Left ventricle myocardium inferior (tissue), 1 donor: Measurements from ENCODE around the gene PPP2R5B. TPM values are rescaled to one million over a fixed set of nuclear protein-coding genes. Genes with fewer than 3 reads are reported as not detected.
"Not testable (repeated sequence)": the region's sequence is repeated elsewhere in the genome, so short reads cannot be mapped to it uniquely, and the experiment has no call there.

Experiments used
- DNase-seq: peaks from one replicate; pipeline ENCODE4 v3.0.0-alpha.2; 2020
- H3K27ac ChIP-seq: fragments of 200-600 bp; replicated peaks from 2 replicates; pipeline ENCODE4 v1.8.0; 2021
- H3K27me3 ChIP-seq: fragments of 200-600 bp; 2 replicates; pipeline ENCODE4 v1.8.0; 2021; ENCODE audit warnings: low read depth
- H3K36me3 ChIP-seq: fragments of 200-600 bp; 2 replicates; pipeline ENCODE4 v1.8.0; 2021
- H3K4me1 ChIP-seq: fragments of 200-600 bp; 2 replicates; pipeline ENCODE4 v1.8.0; 2021
- H3K4me3 ChIP-seq: fragments of 200-600 bp; 2 replicates; pipeline ENCODE4 v1.8.0; 2021; ENCODE audit warnings: mild to moderate bottlenecking, moderate library complexity
- H3K9me3 ChIP-seq: fragments of 200-600 bp; replicated peaks from 2 replicates; pipeline ENCODE4 v1.8.0; 2021
- CTCF ChIP-seq: fragments of 200-600 bp; IDR thresholded peaks from 2 replicates; pipeline ENCODE4 v1.8.0; 2021; ENCODE audit warnings: antibody characterized with exemption, mild to moderate bottlenecking, borderline replicate concordance
- intact Hi-C: fragments of 100-400 bp; cut with micrococcal nuclease; formaldehyde crosslinking; loops from one replicate; pipeline ENCODE4 v1.11.0; 2022
- microRNA-seq: library from miRNA; unstranded; fragments of <30 nt; microRNA quantifications from one replicate; pipeline ENCODE4 v1.2.0, GENCODE V29; 2020
- total RNA-seq: library from RNA; stranded (reverse); fragmentation: NEBNext Ultra II Directional; extraction: Animal tissue kit (Norgen Biotek cat#: 25700); gene quantifications from one replicate; pipeline ENCODE4 v1.2.1, GENCODE V29; 2021
- donor health status: DM: no; HTN: yes; CAD: no; lungs with severe emphysema.

The PPP2R5B gene
- total RNA-seq, 1 donor from 2014 or later: 22.5 TPM

DNA sequence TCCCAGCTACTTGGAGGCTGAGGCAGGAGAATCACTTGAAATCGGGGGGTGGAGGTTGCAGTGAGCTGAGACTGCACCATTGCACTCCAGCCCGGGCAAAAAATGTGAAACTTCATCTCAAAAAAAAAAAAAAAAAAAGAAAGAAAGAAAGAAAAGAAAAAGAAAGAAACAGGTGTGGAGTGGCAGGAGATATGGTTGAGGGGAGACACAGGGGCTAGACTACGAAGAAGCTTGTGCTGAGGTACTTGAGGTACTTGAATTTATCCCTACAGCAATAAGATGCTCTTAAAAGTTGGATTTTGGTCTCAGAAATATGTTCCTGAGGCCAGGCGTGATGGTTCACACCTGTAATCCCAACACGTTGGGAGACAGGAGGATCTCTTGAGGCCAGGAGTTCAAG is 49.6 kb downstream of the PPP2R5B start:
- Histone ChIP-seq H3K4me3 (no peak overlapping the region), H3K9me3 (no peaks in the 10 kb centered on the region), H3K36me3 (no peaks in the 10 kb centered on the region), H3K27ac (no peak overlapping the region), H3K27me3 (peaks cover 14% of the 10 kb centered on the region), H3K4me1 (peaks cover 15% of the 10 kb centered on the region)
- no peak for DNase-seq
- no peak for TF ChIP-seq CTCF
- intact Hi-C loops: no loop called here

GRCh38 chr11:64976651-64977050 is 52.2 kb downstream of the PPP2R5B start:
- DNase-seq: no peak
- intact Hi-C loops: no loop called here

GRCh38 chr11:64983339-64983738 is 58.9 kb downstream of the PPP2R5B start:
- H3K36me3 ChIP-seq: not testable (repeated sequence)

More at GRCh38 chr11:64976651-64977050, 52.2 kb downstream of the PPP2R5B start:
- peaks cover 11% of the 10 kb centered on the region for H3K4me1 ChIP-seq
- no peak for TF ChIP-seq CTCF
- peaks cover 14% of the 10 kb centered on the region for H3K27me3 ChIP-seq
- no peaks in the 10 kb centered on the region for H3K9me3 ChIP-seq
- H3K27ac ChIP-seq: no peak overlapping the region
- H3K4me3 ChIP-seq: no peak overlapping the region
- no peaks in the 10 kb centered on the region for H3K36me3 ChIP-seq

More at GRCh38 chr11:64983339-64983738, 58.9 kb downstream of the PPP2R5B start:
- H3K9me3 ChIP-seq, H3K4me1 ChIP-seq, H3K4me3 ChIP-seq, H3K27me3 ChIP-seq, intact Hi-C loops, DNase-seq, H3K27ac ChIP-seq: not testable (repeated sequence)

Small RNAs within 50 kb of the gene (microRNA-seq; reads per million reads assigned to microRNA genes)
- gene MIR6749: not detected
- gene MIR6750: not detected

Other genes starting within 250 kb of the PPP2R5B start
- 0.71 TPM for gene NRXN2, start 201.5 kb upstream of the PPP2R5B start, total RNA-seq
- 21.1 TPM for gene RASGRP2, start 180.5 kb upstream of the PPP2R5B start, total RNA-seq
- gene PYGM, start 164.7 kb upstream of the PPP2R5B start, total RNA-seq: 89.5 TPM
- 188 TPM for gene SF1, start 146.1 kb upstream of the PPP2R5B start, total RNA-seq
- 7.5 TPM for gene MAP4K2, start 121.5 kb upstream of the PPP2R5B start, total RNA-seq
- 8.7 TPM for gene MEN1, start 114.1 kb upstream of the PPP2R5B start, total RNA-seq
- gene CDC42BPG, start 80.0 kb upstream of the PPP2R5B start, total RNA-seq: 1.1 TPM
- gene EHD1, start 46.1 kb upstream of the PPP2R5B start, total RNA-seq: 40.3 TPM
- gene ATG2A, start 7.5 kb upstream of the PPP2R5B start, total RNA-seq: 13.1 TPM
- not detected for gene GPHA2, start 11.2 kb downstream of the PPP2R5B start, total RNA-seq
- not detected for gene MAJIN, start 47.4 kb downstream of the PPP2R5B start, total RNA-seq
- gene BATF2, start 72.3 kb downstream of the PPP2R5B start, total RNA-seq: 1.3 TPM
- gene ARL2, start 89.5 kb downstream of the PPP2R5B start, total RNA-seq: 128 TPM
- 15.7 TPM for gene SNX15, start 102.8 kb downstream of the PPP2R5B start, total RNA-seq
- gene SAC3D1, start 116.5 kb downstream of the PPP2R5B start, total RNA-seq: 5.6 TPM
- 4.8 TPM for gene NAALADL1, start 133.9 kb downstream of the PPP2R5B start, total RNA-seq
- gene CDCA5, start 159.4 kb downstream of the PPP2R5B start, total RNA-seq: 1.3 TPM
- 23.1 TPM for gene ZFPL1, start 159.5 kb downstream of the PPP2R5B start, total RNA-seq
- 92.2 TPM for gene VPS51, start 171.5 kb downstream of the PPP2R5B start, total RNA-seq
- gene TM7SF2, start 187.2 kb downstream of the PPP2R5B start, total RNA-seq: 56.7 TPM
- 6.1 TPM for gene ZNHIT2, start 193.0 kb downstream of the PPP2R5B start, total RNA-seq
- gene FAU, start 197.4 kb downstream of the PPP2R5B start, total RNA-seq: 629 TPM
- gene MRPL49, start 197.6 kb downstream of the PPP2R5B start, total RNA-seq: 32.1 TPM
- gene SYVN1, start 209.8 kb downstream of the PPP2R5B start, total RNA-seq: 25.6 TPM
- not detected for gene SPDYC, start 245.5 kb downstream of the PPP2R5B start, total RNA-seq